Tibial nerve (tissue), 4 donors: Measurements from ENCODE around the gene SMIM32. TPM values are rescaled to one million over a fixed set of nuclear protein-coding genes. Genes with fewer than 3 reads are reported as not detected.

Experiments
- DNase-seq, 2 donors: peaks; one replicate each; pipeline ENCODE4 v3.0.0-alpha.2; 2019; ENCODE audit warnings: low spot score in 2 of 2
- H3K27ac ChIP-seq, 4 donors: fragments of 200-600 bp; sonication (generic) in 3 of 4; one replicate each; pipeline ENCODE4 v1.5.1; 2017 to 2019; ENCODE audit warnings: mild to moderate bottlenecking in 1 of 4
- H3K27me3 ChIP-seq, 2 donors: fragments of 200-600 bp; sonication (generic) in 1 of 2; one replicate each; pipeline versions ENCODE4 v1.5.1 to v1.6.0; 2017 to 2019
- H3K36me3 ChIP-seq, 3 donors: fragments of 200-600 bp; sonication (generic); one replicate each; pipeline ENCODE4 v1.5.1; 2018 to 2019
- H3K4me1 ChIP-seq, 4 donors: fragments of 200-600 bp; sonication (generic) in 3 of 4; one replicate each; pipeline ENCODE4 v1.5.1; 2017 to 2019
- H3K4me3 ChIP-seq, 4 donors: fragments of 200-600 bp; sonication (generic) in 3 of 4; one replicate each; pipeline ENCODE4 v1.5.1; 2017 to 2019; ENCODE audit warnings: mild to moderate bottlenecking in 1 of 4, moderate library complexity in 1 of 4
- H3K9me3 ChIP-seq, 4 donors: fragments of 200-600 bp; sonication (generic) in 3 of 4; one replicate each; pipeline ENCODE4 v1.5.1; 2017 to 2019
- CTCF ChIP-seq, 5 experiments: fragments of 200-600 bp in 3 of 5; fragments of 450-650 bp in 2 of 5; sonication (generic) in 3 of 5; IDR thresholded peaks; one replicate each; pipeline ENCODE4 v1.5.1; 2016 to 2019; ENCODE audit warnings: antibody characterized with exemption in 5 of 5, mild to moderate bottlenecking in 3 of 5, moderate library complexity in 2 of 5
- EP300 ChIP-seq, 2 donors: sonication (generic); formaldehyde crosslinking; IDR thresholded peaks; one replicate each; pipeline ENCODE4 v1.6.1; 2017; ENCODE audit warnings: antibody characterized with exemption in 2 of 2, mild to moderate bottlenecking in 1 of 2
- POLR2A ChIP-seq, 2 donors: fragments of 450-650 bp; IDR thresholded peaks; one replicate each; pipeline ENCODE4 v1.6.1; 2017; ENCODE audit warnings: antibody characterized with exemption in 2 of 2, mild to moderate bottlenecking in 2 of 2, moderate library complexity in 2 of 2
- WGBS, 2 donors: methylation state at CpG; one replicate each; pipeline ENCODE4 v1.1.5; 2018; 5-methylcytosine and 5-hydroxymethylcytosine counted together
- total RNA-seq, 4 donors: library from RNA; depleted of rRNA; stranded (reverse); fragments of >200 nt; gene quantifications; one replicate each; pipeline ENCODE4 v1.1.0, GENCODE V29; 2016

Gene SMIM32
- total RNA-seq, 4 donors from 2014 or later, result not detected

GRCh38 chr5:136207631-136208030 is 14.7 kb upstream of the SMIM32 start:
- DNase-seq, result no peak
- peaks cover 0 to 11% of the 10 kb centered on the region in 2 donors for H3K27me3 ChIP-seq
- no peak overlapping the region for H3K4me3 ChIP-seq
- H3K27ac ChIP-seq, result no peak overlapping the region
- H3K9me3 ChIP-seq, result peaks cover 0 to 7% (median 0%) of the 10 kb centered on the region in 4 donors
- H3K36me3 ChIP-seq, result no peaks in the 10 kb centered on the region
- TF ChIP-seq CTCF (IDR thresholded peaks at IDR 0.05), result no peak
- no peak for TF ChIP-seq EP300 (IDR thresholded peaks at IDR 0.05)
- TF ChIP-seq POLR2A (IDR thresholded peaks at IDR 0.05), result no peak
- WGBS, 2 donors, result 90 to 94% methylated on average over 7 of the region's 7 CpGs
- no peaks in the 10 kb centered on the region for H3K4me1 ChIP-seq

- no peak for DNase-seq
- Histone ChIP-seq H3K9me3 (peaks cover 0 to 7% (median 0%) of the 10 kb centered on the region in 4 donors), H3K36me3 (no peaks in the 10 kb centered on the region), H3K27me3 (peaks cover 0 to 7% of the 10 kb centered on the region in 2 donors), H3K27ac (no peak overlapping the region), H3K4me1 (no peaks in the 10 kb centered on the region), H3K4me3 (no peak overlapping the region)
- TF ChIP-seq POLR2A (IDR thresholded peaks at IDR 0.05), result no peak
- TF ChIP-seq CTCF (IDR thresholded peaks at IDR 0.05), result no peak
- TF ChIP-seq EP300 (IDR thresholded peaks at IDR 0.05), result no peak
- 74 to 77% methylated on average over 5 of the region's 5 CpGs for WGBS, 2 donors
Measured at GRCh38 chr5:136206361-136206760, 13.4 kb upstream of the SMIM32 start.

GRCh38 chr5:136205941-136206340 is 13.0 kb upstream of the SMIM32 start:
- Histone ChIP-seq H3K4me3 (no peak overlapping the region), H3K4me1 (no peaks in the 10 kb centered on the region), H3K27me3 (peaks cover 0 to 11% of the 10 kb centered on the region in 2 donors), H3K36me3 (no peaks in the 10 kb centered on the region), H3K9me3 (peaks cover 0 to 7% (median 0%) of the 10 kb centered on the region in 4 donors), H3K27ac (no peak overlapping the region)
- DNase-seq, result no peak
- no peak for TF ChIP-seq POLR2A (IDR thresholded peaks at IDR 0.05)
- no peak for TF ChIP-seq CTCF (IDR thresholded peaks at IDR 0.05)
- TF ChIP-seq EP300 (IDR thresholded peaks at IDR 0.05), result no peak
- WGBS, 2 donors, result 82 to 90% methylated on average over 4 of the region's 4 CpGs

- Histone ChIP-seq H3K4me3 (no peak overlapping the region), H3K27ac (no peak overlapping the region), H3K4me1 (no peaks in the 10 kb centered on the region), H3K9me3 (peaks cover 0 to 7% (median 0%) of the 10 kb centered on the region in 4 donors), H3K36me3 (no peaks in the 10 kb centered on the region), H3K27me3 (peaks cover 0 to 16% of the 10 kb centered on the region in 2 donors)
- WGBS, 2 donors, result 94 to 95% methylated on average over 8 of the region's 8 CpGs
- TF ChIP-seq EP300 (IDR thresholded peaks at IDR 0.05), result no peak
- TF ChIP-seq CTCF (IDR thresholded peaks at IDR 0.05), result no peak
- TF ChIP-seq POLR2A (IDR thresholded peaks at IDR 0.05), result no peak
- DNase-seq, result no peak
Measured at GRCh38 chr5:136205061-136205702, 12.2 kb upstream of the SMIM32 start.

DNA sequence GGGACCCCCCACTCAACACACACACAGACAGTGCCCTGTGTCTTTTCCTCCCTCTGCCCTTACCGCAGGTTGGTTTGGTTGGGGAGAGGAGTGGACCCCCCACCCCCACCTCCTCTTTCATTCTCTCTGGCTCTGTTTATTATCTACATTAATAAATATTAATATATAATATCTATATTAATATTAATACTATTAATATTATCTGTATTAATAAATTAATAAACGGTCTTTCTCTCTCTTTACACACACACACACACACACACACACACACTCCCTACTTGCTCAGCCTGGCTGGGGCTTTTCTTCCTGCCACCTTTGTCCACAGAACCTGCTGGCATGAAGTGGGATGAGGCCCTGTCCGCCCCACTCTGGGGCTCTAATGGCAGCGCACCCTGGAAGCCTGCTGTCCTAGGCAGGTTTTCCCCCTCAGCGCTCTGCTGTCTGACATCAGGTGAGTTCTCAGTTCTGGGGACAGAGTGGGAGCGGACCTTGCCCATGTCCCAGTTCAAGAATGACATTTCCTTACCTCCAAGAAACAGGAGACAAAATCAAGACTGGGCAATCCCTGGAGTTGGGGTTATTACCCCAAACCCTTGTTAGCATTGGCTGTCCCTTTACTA is 10.5 kb upstream of the SMIM32 start:
- Histone ChIP-seq H3K4me1 (no peaks in the 10 kb centered on the region), H3K9me3 (peaks cover 0 to 7% (median 0%) of the 10 kb centered on the region in 4 donors), H3K27me3 (peaks cover 0 to 19% of the 10 kb centered on the region in 2 donors), H3K36me3 (no peaks in the 10 kb centered on the region), H3K27ac (no peak overlapping the region), H3K4me3 (no peak overlapping the region)
- TF ChIP-seq POLR2A (IDR thresholded peaks at IDR 0.05), result no peak
- TF ChIP-seq EP300 (IDR thresholded peaks at IDR 0.05), result no peak
- TF ChIP-seq CTCF (IDR thresholded peaks at IDR 0.05), result no peak
- WGBS, 2 donors, result 80 to 83% methylated on average over 6 of the region's 6 CpGs
- no peak for DNase-seq
